Stimulated activated CD4-positive, alpha-beta T cell treated with anti-CD3 and anti-CD28 coated beads, Interleukin-15, amount 100 ng/mL, for 1 hour (primary cell): ENCODE data around the gene PDILT.
"Not testable (repeated sequence)": the region's sequence is repeated elsewhere in the genome, so short reads cannot be mapped to it uniquely, and the experiment has no call there.

ENCODE experiments used
- DNase-seq, 2 donors: peaks; one replicate each; pipeline ENCODE4 v3.0.0-alpha.2; 2020; ENCODE audit warnings: low read depth in 1 of 2, low spot score in 1 of 2

Gene PDILT

GRCh38 chr16:20323591-20324117 is 80.9 kb downstream of the PDILT start:
- DNase-seq = no peak

GRCh38 chr16:20322696-20323095 is 81.8 kb downstream of the PDILT start:
- no peak for DNase-seq

- no peak for DNase-seq
These were observed 82.9 kb downstream of the PDILT start for GRCh38 chr16:20321671-20322070.

GRCh38 chr16:20321051-20321450 is 83.5 kb downstream of the PDILT start:
- DNase-seq = not testable (repeated sequence)

- no peak for DNase-seq
These were observed 83.9 kb downstream of the PDILT start for GRCh38 chr16:20320592-20320991.

- no peak for DNase-seq
These were observed 84.4 kb downstream of the PDILT start for GRCh38 chr16:20320178-20320577.

GRCh38 chr16:20319406-20319805 is 85.1 kb downstream of the PDILT start:
- no peak for DNase-seq

GRCh38 chr16:20318437-20318836 is 86.1 kb downstream of the PDILT start:
- no peak for DNase-seq

- DNase-seq = no peak
These were observed 86.5 kb downstream of the PDILT start for GRCh38 chr16:20318006-20318405.

GRCh38 chr16:20317117-20317516 is 87.4 kb downstream of the PDILT start:
- no peak for DNase-seq

- no peak for DNase-seq
These were observed 87.8 kb downstream of the PDILT start for GRCh38 chr16:20316715-20317114.

- no peak for DNase-seq
These were observed 88.8 kb downstream of the PDILT start for GRCh38 chr16:20315764-20316163.

GRCh38 chr16:20314575-20314974 is 90.0 kb downstream of the PDILT start:
- DNase-seq = no peak

GRCh38 chr16:20313741-20314140 is 90.8 kb downstream of the PDILT start:
- no peak for DNase-seq

- DNase-seq = not testable (repeated sequence)
These were observed 91.9 kb downstream of the PDILT start for GRCh38 chr16:20312536-20313095.

GRCh38 chr16:20311548-20311947 is 93.0 kb downstream of the PDILT start:
- DNase-seq = no peak

GRCh38 chr16:20310421-20311395 is 93.8 kb downstream of the PDILT start:
- no peak for DNase-seq

- no peak for DNase-seq
These were observed 94.8 kb downstream of the PDILT start for GRCh38 chr16:20309786-20310185.
